HG03442 (cell line): Measurements from ENCODE around the gene ZNF365.
"Not testable (repeated sequence)": the region's sequence is repeated elsewhere in the genome, so short reads cannot be mapped to it uniquely, and the experiment has no call there.

Experiments used
- ATAC-seq: cut with Tn5 transposase; IDR thresholded peaks from one replicate; pipeline ENCODE4 v1.9.1; 2021; ENCODE audit warnings: mild to moderate bottlenecking, moderate library complexity; ENCODE audit not compliant: unreplicated experiment

The ZNF365 gene

DNA sequence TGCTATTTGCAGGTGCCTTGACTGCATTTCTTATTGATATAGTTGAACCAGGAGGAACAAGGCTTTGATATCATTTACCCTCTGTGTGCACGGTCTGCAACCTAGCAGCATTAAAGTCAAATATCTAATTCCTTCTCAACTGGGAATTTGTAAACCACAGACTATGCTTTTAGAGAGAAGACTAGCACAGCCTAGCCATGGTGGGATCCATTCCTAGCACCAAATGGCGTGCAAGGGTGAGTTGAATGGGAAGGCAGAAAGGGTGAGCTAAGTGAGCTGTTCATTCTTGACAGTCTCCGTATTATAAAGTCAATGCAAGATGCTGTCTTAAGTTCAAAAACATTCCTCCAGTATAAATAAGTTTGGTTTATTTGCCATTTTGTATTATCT, 2.9 kb downstream of the ZNF365 start:
- ATAC-seq, result no peak

DNA sequence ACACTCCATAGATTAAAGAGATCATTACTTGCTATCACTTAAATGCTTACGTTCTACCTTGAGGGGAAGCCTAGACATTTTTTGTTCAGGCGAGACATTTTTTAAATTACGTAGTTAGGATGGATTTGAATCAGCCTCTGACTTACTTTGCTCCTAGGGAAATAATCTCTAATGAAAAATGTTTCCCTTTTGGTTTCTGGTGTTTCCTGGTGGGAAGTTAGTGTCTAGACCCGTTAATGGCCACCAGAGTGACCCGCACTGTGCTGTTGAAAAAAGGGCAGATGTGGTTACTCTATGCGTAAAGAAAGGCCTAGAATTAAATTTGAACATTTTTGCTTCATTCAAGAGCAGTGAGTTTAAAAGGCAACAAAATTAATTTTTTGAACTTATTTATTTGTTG, 3.8 kb downstream of the ZNF365 start:
- ATAC-seq, result no peak

DNA sequence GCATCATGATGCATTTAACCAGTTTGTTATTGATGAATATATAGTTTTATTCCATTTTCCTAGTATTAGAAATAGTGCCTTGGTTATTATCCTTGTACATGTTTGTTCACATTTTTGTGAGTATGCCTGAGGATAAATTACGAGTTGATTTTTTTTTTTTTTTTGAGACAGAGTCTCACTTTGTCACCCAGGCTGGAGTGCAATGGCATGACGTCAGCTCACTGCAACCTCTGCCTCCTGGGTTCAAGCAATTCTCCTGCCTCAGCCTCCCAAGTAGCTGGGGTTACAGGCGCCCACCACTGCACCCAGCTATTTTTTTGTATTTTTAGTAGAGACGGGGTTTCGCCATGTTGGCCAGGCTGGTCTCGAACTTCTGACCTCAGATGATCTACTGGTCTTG, 4.7 kb downstream of the ZNF365 start:
- not testable (repeated sequence) for ATAC-seq

DNA sequence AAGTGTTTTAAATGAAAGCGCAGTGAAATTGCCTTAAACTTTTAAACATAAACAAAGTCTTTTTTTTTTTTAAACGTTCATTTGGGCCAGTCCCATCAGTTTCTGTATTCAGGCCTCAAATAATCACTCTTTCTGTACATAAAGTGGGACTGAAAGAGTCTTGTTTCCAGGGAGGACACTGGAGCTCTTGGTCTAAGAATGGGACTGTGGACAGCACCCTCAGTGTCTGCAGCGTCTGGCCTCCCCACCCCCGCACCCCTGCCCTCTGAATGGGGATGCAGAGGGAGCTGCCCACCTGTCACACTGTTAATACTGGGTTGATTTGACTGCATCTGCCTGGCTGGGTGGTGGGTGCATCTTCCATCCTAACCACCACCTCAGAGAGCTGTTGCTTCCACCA, 5.2 kb downstream of the ZNF365 start:
- ATAC-seq, result no peak

DNA sequence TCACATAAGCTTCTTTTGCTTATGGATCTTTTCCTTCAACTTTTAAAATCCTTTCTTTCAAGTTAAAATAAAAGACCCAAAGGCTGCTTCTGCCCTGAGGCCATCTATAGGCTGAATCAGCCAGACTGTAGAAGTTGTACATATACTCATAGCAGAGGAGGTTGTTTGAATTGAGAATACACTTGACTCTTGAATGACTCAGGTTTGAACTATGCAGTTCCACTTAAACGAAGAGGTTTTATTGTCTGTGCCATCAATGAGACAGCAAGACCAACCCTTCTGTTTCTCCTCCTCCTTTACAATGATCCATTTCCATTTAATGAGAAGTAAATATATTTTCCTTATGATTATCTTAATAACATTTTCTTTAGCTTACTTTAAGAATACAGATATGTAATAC, 5.8 kb downstream of the ZNF365 start:
- no peak for ATAC-seq

DNA sequence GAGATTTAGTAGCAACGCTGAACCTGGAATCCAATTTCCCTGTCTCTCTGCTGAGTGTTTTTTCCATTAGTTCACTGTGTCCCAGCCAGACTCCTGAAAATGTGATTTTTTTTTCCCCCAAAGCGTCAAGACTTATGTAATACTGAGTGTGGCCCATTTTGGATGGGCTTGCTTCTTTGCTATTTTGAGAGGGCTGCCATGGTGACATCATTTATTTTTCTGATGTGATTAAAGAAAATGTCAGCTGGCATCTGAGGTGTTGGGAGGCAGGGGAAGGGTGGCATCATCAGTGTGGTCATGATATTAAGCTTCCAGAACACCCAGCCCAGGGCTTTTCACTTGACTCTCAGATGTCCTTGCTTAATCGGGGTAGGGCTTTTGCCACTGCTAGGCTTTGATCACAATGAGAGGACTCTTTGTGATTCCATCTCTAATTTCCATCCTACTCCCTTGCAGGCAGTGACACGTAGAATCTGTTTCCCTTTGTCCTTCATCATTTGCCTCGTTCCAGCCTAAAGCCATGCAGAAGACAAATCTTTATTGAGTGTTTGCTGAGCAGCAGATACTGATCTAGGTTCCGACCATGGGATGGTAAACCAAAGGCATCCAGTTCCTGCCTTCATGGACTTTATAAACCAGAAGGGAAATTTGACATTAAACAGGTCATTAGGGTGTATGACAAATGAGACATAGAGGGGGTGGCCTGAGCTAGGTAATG, 7.4 kb downstream of the ZNF365 start:
- ATAC-seq, result no peak

DNA sequence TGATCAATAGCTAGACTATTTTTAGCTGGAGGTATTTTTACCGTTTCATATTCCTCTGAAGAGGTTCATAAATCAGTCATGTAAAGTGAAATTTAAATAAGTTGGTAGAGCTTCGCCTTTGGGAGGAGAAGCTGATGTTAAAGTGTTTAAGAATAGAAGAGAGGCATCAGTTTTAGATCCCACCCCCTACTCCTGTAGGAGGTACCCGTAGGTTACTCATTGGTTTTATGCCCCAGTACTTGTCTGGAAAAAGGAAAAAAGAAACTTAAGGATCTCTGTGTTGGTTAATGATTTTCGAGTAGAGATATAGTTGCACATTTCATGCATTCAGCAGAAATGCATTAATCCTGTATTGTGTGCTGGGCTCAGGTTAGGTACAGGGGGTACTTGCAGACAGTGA, 8.7 kb downstream of the ZNF365 start:
- ATAC-seq, result no peak

DNA sequence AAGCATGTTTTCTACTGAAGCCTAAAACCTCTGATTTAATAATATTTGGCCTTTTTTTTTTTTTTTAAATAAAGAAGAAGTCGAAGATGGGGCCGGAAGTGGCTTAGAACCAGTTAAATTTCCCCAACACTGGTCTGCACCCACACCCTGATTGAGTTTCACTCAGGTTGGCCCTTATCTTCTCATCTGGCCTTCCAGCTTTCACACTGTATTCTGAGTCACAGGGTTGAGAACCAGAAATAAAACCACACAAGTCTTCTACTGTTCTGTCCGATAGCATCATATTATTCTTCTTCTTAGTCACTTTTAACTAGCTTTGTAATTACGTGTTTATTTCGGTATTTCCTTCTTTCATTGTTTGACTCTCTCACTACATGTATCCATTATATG, 9.9 kb downstream of the ZNF365 start:
- ATAC-seq, result peak; percentile 67

DNA sequence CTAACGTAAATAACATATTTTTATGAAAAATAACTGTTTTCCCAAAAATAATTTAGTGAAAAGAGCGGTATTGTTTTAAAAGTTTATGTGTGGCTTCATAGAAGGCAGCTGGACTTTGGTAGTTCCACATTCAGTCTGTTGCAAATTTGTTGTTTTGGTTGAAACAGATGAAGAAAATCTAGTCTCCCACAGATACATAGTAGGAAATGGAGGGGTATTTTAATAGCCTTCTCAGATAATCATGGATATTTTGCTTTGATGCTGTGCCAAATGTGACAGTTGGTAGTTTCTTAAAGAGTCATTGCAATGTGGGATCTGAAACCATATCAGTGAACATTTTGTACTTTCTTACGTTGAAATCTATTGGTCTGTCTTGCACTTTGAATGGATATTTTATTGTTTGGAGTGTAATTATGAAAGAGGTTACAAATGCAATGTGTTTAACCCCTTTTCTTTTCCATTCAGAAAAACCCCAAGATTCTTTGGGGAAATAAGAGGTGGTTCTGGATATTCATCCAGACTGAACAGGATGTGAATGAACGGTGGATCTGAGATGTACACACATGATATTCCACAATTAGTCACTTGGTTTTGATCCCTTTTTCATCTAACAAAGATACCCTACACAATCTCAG, 10.4 kb downstream of the ZNF365 start:
- no peak for ATAC-seq

DNA sequence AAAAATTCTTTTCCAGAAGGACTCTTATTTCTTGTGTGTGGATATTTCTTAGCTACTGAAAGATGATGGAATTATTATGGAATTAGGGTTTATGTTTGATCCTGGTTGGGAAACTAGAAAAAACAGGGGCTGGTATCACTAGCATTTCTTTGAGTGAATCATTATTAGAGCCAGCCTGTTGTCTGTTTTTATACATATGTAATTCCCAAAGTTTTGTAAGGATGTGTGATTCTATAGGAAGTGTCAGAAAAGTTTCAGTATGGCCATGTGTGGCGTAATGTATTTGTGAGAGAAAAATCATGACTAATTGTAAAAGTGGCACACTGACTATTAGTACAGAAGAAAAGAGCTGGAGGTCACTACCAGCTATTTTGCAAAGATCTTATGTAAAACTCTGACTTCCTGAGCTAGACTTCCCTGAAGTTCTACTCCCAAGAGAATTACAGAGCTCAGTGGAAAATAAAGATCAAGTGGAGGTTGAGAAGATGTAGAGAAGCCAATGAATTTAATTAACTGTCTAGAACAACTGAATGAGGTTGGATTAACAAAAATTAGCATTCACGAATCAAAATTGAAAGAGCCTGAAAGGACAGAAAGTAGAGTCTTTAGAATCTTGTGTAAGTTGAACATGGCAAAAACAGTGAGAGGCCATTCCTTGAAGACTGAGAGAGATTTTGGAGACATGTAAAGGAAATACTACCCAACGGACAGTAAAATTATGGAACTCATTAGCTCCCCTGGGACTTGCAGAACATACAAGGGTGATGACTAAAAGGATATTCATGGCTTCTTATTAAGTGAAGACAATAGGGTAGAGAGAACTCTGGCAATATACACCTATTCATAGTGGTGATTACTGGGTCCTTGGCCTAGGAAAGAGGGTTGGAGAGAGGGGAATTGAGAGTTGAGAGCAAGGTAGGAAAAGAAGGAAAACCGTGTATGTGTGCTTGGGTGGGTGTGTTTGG, 12.5 kb downstream of the ZNF365 start:
- ATAC-seq, result no peak

DNA sequence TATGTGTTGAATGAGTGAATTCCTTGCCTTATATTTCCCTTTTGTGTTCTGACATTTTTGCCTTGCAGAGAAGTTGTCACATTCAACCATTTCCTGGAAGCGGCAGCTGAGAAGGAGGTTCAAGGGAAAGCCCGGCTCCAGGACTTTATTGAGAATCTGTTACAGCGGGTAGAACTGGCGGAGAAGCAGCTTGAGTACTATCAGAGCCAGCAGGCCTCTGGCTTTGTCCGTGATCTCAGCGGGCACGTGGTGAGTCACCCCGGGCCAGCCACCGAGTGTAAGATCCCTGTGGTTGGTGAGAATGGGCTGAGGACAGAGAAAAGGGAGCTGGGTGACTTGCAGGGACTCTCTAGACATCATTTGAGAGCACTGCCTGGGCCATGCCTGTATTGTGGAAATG, 14.2 kb downstream of the ZNF365 start:
- ATAC-seq, result no peak

DNA sequence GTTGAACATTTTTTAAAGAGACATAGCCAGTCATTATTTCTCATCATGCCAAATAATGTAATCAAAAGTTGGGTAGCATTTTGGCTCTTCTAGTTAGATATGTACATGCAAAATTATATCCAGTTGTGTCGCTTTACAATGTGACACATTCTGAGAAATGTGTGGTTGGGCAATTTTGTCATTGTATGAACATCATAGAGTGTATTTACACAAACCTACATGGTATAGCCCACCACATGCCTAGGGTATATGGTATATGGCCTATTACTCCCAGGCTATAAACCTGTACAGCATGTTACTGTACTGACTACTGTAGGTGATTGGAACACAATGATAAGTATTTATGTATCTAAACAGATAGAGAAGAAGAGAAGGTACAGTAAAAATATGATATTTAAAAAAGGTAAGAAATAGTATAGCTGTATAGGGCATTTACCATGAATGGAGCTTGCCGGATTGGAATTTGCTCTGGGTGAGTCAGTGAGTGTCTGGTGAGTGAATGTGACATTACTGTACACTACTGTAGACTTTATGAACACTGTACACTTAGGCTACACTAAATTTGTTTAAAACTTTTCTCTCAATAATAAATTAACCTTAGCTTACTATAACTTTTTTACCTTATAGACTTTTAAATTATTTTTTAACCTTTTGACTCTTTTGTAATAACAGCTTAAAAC, 16.5 kb downstream of the ZNF365 start:
- ATAC-seq, result no peak

DNA sequence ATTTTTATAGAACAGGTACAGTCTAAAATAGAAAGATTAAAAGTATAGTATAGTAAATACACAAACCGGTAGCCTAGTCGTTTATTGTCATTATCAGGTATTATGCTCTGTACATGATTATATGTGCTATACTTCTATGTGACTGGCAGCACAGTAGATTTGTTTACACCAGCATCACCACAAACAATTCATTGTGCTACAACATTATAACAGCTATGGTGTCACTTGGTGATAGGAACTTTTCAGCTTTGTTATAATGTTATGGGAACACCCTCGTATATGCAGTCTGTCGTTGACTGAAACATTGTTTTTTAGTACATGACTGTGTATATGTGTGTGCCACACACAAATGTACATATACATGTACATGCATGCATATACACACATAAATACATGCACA, 19.1 kb downstream of the ZNF365 start:
- no peak for ATAC-seq

DNA sequence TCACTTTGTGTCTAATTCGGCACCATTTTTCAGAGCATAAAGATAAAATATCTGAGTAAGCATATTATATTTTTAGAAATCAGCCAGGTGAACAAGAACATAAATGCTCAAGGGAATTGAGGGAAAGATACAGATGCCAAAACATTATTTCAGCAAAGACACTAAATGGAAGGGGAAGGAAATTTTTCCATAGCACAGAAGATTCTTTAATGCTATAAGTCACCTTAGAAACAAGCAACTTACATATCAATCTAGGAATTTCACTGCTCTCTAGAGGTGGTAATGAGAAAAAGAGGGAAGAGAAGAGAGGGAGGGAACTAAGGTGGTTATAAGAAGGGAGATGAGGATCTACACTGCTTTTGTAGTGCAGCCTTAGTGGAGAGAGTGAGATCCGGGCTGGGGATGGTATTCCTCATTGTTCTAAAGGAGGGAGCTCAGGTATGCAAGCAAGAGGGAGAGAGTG, 20.4 kb downstream of the ZNF365 start:
- ATAC-seq, result no peak

DNA sequence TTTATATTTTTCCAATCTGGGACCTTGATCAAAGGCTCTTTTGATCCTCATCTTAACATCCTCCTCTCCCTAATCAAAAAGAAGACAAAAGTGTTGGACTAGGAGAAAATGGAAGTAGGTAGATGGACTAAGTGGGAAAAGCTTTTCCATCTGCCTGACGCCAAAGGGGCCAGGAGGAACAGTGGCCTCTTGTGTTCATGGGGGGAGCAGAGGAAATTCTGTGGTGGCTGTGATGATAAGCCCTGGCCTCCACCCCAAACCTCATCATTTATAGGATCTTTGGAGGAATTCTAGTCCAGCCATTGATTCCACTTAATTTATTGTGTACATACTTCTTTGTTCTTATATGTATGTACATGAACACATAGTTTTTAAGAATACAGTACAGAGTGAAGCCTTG, 21.7 kb downstream of the ZNF365 start:
- no peak for ATAC-seq

DNA sequence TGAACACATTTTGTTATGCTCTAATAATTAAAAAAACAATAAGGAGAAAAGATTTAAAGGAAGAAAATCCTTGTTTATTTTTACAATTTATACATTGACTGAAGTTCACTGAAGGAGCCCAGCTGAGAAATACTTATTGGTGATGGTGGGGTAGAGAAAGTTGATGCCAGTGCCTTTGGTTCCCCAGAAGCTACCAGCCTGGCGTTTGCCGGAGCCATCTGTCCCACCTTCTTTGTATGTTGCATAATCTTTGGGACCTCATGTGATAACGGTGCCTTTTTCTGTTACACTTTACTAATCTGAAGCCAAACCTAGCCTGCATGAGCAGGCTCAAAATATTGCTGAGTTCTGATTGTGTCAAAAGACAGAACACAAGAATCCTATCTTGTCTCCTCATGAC, 22.7 kb downstream of the ZNF365 start:
- ATAC-seq, result no peak

DNA sequence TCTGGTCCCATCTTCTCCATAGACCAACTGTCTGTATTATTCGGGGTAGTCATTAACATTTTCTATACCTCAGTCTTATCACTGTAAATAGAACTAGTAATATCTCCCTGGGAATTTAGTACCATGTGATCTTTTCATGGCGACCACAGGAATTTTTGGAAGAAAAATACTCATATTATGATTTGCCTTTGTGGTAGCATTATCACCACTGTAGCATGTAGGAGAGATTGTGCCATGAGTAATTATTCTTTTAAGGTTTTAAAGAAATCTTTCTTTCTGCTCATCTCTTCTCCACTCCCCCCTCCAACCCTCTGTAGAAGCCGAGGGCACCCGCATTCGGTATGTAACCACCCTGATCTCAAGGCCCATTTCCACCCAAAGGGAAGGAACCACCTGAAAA, 25.0 kb downstream of the ZNF365 start:
- ATAC-seq, result no peak

DNA sequence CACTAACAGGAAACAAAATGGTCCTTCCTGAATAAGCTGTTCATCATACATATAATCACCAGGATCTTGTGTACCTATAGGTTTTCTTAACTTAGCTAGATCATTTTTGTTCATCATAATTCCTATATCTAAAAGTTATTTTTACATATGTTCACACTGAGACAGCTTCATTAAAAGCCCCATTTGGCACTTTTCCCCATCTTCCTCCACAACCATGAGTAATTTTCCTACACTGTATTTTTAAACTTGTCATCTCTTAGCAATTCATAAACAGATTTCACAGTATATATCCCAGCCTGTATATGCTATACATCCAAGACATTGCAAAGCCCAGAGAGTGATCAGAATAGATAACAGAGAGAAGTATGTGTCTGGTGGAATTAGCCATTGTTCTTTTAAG, 28.3 kb downstream of the ZNF365 start:
- no peak for ATAC-seq

DNA sequence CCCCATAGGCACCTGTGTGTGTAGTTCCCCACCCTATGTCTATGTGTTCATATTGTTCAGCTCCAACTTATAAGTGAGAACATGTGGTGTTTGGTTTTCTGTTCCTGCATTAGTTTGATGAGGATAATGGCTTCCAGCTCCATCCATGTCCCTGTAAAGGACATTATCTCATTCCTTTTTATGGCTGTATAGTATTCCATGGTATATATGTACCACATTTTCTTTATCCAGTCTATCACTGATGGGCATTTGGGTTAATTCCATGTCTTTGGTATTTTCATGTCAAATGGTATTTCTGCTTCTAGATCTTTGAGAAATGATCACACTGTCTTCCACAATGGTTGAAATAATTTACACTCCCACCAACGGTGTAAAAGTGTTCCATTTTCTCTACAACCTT, 36.4 kb downstream of the ZNF365 start:
- not testable (repeated sequence) for ATAC-seq

DNA sequence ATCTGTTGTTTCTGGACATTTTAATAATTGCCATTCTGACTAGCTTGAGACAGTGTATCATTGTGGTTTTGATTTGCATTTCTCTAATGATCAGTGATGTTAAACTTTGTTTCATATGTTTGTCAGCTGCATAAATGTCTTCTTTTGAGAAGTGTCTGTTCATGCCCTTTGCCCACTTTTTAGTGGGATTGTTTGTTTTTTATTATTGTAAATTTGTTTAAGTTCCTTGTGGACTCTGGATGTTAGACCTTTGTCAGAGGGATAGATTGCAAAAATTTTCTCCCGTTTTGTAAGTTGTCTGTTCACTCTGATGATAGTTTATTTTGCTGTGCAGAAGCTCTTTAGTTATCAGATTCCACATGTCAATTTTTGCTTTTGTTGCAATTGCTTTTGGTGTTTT, 36.8 kb downstream of the ZNF365 start:
- not testable (repeated sequence) for ATAC-seq

DNA sequence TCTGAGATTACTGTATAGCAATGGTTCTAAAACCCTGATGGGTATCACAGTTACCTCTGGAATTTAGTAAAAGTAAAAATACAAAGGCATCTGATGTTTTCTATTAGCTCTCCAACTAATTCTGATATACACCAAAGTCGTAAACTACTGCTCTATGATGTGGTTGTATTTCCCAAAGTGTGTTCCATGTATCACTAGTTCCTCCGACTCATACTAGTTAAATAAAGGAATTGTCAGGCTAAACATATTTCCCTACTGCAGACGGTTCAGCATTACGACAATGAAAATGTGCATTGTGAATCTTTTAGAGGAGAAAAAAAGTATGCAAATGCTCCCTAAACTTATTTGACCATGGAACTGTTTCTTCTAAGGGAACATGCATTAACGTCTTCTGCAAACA, 38.9 kb downstream of the ZNF365 start:
- ATAC-seq, result no peak
